Measurements from ENCODE around the gene SLC6A20. TPM values are rescaled to one million over a fixed set of nuclear protein-coding genes. Genes with fewer than 3 reads are reported as not detected.

Gene SLC6A20
- total RNA-seq, 1 donor from 2014 or later: 2.8 TPM

DNA sequence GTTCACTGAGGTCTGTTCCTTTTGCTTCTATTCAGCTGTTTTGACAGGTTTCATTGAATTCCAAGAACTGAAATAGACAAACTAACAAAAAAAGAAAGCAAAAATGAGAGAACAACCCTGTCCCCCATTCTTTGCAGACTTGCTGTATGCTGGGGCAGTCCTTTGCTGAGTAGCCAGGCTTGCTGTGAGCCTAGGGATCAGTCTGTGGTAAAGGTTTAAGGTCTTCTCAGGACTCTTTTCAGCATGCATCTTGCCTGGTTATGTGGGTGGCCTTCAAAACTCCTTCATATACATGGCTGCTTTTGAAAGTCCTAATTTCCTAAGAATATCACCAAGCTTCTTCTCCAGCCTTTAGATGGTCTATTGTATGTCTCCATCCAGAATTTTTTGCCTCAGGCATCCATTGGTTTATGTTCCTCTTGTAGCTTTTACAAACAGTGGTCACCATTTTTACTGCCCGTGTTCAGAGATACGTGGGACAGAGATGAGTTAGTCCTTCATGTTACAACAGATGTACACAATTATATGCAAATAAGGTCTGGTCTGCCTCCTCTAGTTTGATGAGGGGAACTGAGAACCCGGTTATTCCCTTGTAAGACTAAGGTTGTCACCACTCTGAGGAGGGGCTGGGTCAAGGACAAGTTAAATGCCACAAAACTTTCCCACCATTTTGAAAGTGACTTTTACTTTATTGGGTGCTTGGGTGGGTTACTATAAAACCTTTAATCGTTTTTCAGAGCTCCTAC lies 65.8 kb downstream of the SLC6A20 start:
- no peak overlapping the region for H3K4me3 ChIP-seq (ENCODE audit: low read depth, low read length)
- TF ChIP-seq, protein P1, sequence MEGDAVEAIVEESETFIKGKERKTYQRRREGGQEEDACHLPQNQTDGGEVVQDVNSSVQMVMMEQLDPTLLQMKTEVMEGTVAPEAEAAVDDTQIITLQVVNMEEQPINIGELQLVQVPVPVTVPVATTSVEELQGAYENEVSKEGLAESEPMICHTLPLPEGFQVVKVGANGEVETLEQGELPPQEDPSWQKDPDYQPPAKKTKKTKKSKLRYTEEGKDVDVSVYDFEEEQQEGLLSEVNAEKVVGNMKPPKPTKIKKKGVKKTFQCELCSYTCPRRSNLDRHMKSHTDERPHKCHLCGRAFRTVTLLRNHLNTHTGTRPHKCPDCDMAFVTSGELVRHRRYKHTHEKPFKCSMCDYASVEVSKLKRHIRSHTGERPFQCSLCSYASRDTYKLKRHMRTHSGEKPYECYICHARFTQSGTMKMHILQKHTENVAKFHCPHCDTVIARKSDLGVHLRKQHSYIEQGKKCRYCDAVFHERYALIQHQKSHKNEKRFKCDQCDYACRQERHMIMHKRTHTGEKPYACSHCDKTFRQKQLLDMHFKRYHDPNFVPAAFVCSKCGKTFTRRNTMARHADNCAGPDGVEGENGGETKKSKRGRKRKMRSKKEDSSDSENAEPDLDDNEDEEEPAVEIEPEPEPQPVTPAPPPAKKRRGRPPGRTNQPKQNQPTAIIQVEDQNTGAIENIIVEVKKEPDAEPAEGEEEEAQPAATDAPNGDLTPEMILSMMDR (conservative IDR thresholded peaks at IDR 0.05; ENCODE audit: low read depth, low read length): no peak
- DNase-seq (ENCODE audit: low read depth): no peak

DNA sequence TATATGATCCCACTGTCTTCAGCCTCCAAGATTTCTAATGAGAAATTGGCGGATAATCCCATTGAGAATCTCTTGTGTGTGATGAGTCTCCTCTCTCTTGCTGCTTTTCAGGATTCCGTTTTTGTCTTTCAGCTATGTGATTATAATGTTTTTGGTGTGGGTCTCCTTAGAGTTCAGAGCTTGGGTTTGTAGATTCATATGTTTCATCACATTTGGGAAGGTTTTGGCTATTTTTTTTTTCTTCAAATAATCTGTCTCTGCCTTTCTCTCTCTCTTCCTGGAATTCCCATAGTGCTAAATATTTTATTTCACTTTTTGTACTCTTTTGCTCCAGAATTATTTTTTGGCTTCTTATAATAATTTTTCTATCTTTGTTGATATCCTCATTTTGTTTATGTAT lies 66.7 kb downstream of the SLC6A20 start:
- H3K4me3 ChIP-seq (ENCODE audit: low read depth, low read length): no peak overlapping the region
- DNase-seq (ENCODE audit: low read depth): no peak
- TF ChIP-seq, protein P1 (conservative IDR thresholded peaks at IDR 0.05; ENCODE audit: low read depth, low read length): no peak

DNA sequence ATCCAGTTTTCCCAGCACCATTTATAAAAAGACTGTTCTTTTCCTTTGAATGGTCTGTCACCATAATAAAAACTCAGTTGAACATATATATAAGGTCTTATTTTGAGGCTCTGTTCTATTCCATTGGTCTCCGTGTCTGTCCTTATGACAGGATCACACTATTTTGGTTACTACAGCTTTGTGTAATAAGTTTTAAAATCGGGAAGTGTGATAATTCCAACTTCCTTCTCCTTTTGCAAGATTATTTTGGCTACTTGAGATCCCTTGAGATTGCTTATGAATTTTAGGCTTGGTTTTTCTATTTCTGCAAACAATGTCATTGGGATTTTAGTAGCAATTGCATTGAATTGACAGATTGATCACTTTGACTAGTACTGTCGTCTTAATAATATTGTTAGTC lies 71.4 kb downstream of the SLC6A20 start:
- TF ChIP-seq, protein P1 (conservative IDR thresholded peaks at IDR 0.05; ENCODE audit: low read depth, low read length): no peak
- no peak for DNase-seq (ENCODE audit: low read depth)
- no peak overlapping the region for H3K4me3 ChIP-seq (ENCODE audit: low read depth, low read length)

DNA sequence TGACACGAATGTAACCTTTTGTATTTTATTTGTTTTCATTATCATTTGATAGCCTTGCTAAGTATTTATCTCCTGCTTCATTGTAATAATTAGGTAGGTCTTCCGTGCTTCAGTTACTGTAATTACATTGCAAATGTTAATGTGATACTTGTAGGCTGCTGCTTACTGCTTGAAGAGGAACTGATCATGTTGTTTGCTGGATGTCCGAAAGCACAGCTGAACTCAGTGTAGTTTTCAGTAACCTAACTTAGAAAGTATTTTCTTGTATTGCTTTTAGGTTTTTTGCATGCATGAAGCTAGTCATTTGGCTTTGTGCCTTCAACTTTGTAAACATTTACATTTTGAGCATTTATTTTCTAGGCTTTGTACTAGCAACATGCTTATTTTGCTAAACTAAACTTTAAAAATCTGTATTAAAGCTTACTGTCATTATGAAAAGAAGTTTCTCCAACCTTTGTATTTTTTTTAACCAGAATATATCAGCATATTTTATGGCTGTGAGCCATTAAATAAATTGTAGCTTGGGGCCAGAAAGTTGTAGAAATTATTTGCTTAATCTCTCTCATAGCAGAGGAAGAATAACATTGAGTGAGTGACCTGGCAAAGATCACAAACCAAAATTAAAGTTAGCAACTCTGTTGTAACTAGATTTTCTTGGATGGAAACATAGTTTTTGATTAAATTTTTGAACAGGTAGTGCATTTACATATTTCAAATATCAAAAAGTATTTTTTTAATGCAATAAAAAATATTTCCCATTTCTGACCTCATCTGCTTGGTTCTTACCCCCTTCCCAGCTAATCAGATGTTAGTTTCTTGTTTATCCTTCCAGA lies 76.5 kb downstream of the SLC6A20 start:
- no peak for DNase-seq (ENCODE audit: low read depth)
- TF ChIP-seq, protein P1 (conservative IDR thresholded peaks at IDR 0.05; ENCODE audit: low read depth, low read length): no peak
- H3K4me3 ChIP-seq (ENCODE audit: low read depth, low read length): no peak overlapping the region

DNA sequence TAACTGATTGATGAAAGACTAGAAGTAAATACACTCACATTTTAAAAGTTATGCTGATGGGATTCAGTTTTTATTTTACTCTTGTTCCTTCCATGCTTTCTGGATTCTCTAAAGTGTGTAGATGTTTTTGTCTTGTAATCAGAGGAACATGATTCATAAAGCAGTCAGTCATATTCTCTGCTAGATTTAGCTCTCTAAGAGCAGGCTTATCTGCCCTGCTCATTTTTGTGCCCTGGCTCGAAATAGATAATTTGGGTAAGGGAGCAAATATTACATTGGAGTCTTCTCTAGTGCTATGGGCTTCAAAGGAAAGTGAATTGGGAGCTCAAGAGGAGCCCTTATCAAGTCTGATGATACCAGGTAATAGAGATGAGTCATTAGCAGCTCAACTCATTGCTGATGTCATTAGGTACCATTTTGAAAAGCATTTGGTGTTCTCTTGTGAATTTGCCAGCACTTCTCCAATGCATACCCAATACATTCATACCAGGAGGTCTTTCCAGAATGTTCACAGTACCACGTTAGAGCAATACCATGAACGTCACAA lies 79.5 kb downstream of the SLC6A20 start:
- TF ChIP-seq, protein P1 (conservative IDR thresholded peaks at IDR 0.05; ENCODE audit: low read depth, low read length): no peak
- DNase-seq (ENCODE audit: low read depth): no peak
- no peak overlapping the region for H3K4me3 ChIP-seq (ENCODE audit: low read depth, low read length)

DNA sequence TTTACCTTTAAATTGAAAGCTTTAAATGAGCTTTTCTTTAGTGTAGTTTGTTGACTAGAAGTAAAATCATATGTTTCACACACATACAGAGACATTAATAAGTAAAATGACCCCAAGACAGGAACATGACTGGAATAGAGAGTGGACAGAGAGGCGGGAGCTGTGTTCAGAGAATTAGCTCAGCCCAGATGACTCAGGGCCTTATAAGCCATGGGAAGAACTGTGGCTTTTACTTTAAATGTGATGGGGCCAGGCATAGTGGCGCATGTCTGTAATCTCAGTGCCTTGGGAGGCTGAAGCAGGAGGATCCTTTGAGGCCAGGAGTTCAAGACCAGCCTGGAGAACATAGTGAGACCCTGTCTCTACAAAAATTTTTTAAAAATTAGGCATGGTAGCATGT lies 80.4 kb downstream of the SLC6A20 start:
- H3K4me3 ChIP-seq (ENCODE audit: low read depth, low read length): no peak overlapping the region
- TF ChIP-seq, protein P1 (conservative IDR thresholded peaks at IDR 0.05; ENCODE audit: low read depth, low read length): no peak
- no peak for DNase-seq (ENCODE audit: low read depth)

Measured in epithelial cell of proximal tubule (primary cell).